Duodenal mucosa (tissue), 2 donors: ENCODE data around the gene TMEM116.
"Not testable (repeated sequence)": the region's sequence is repeated elsewhere in the genome, so short reads cannot be mapped to it uniquely, and the experiment has no call there.

Source experiments
- H3K27ac ChIP-seq: one replicate; pipeline ENCODE4 v1.7.0; 2013; ENCODE audit warnings: low read depth, low read length
- H3K27me3 ChIP-seq, 2 donors: one replicate each; pipeline ENCODE4 v1.7.0; 2013; ENCODE audit warnings: low read length in 2 of 2, control low read depth in 1 of 2; ENCODE audit not compliant: insufficient read depth in 2 of 2, control insufficient read depth in 1 of 2
- H3K36me3 ChIP-seq, 2 donors: one replicate each; pipeline ENCODE4 v1.7.0; 2013; ENCODE audit warnings: low read length in 2 of 2, control low read depth in 1 of 2; ENCODE audit not compliant: insufficient read depth in 2 of 2, control insufficient read depth in 1 of 2
- H3K4me1 ChIP-seq, 2 donors: one replicate each; pipeline ENCODE4 v1.7.0; 2013; ENCODE audit warnings: low read length in 2 of 2, control low read depth in 1 of 2; ENCODE audit not compliant: insufficient read depth in 2 of 2, control insufficient read depth in 1 of 2
- H3K4me3 ChIP-seq, 2 donors: one replicate each; pipeline ENCODE4 v1.7.0; 2013; ENCODE audit warnings: low read length in 2 of 2, low read depth in 1 of 2
- H3K9ac ChIP-seq, 2 donors: one replicate each; pipeline ENCODE4 v1.7.0; 2013; ENCODE audit warnings: low read length in 2 of 2, low read depth in 1 of 2
- H3K9me3 ChIP-seq, 2 donors: one replicate each; pipeline ENCODE4 v1.7.0; 2013; ENCODE audit warnings: low read length in 2 of 2, control low read depth in 1 of 2; ENCODE audit not compliant: control insufficient read depth in 1 of 2

The TMEM116 gene

GRCh38 chr12:112009596-112009995, 3.4 kb downstream of the TMEM116 start:
- H3K4me3 ChIP-seq, H3K9me3 ChIP-seq, H3K27me3 ChIP-seq, H3K9ac ChIP-seq, H3K36me3 ChIP-seq, H3K27ac ChIP-seq: not testable (repeated sequence)
- H3K4me1 ChIP-seq: peaks cover 20 to 27% of the 10 kb centered on the region in 2 donors

GRCh38 chr12:112008918-112009317, 4.0 kb downstream of the TMEM116 start:
- Histone ChIP-seq H3K27me3 (no peaks in the 10 kb centered on the region), H3K4me1 (peaks cover 17 to 21% of the 10 kb centered on the region in 2 donors), H3K27ac (no peak overlapping the region), H3K9ac (no peak overlapping the region), H3K4me3 (no peak overlapping the region), H3K9me3 (no peaks in the 10 kb centered on the region), H3K36me3 (no peaks in the 10 kb centered on the region)

- no peak overlapping the region for H3K27ac ChIP-seq
- H3K4me1 ChIP-seq: peaks cover 17 to 21% of the 10 kb centered on the region in 2 donors
- no peaks in the 10 kb centered on the region for H3K9me3 ChIP-seq
These were observed 5.0 kb downstream of the TMEM116 start for GRCh38 chr12:112007945-112008344.

GRCh38 chr12:112005419-112006395, 7.3 kb downstream of the TMEM116 start:
- Histone ChIP-seq H3K9ac (peak overlapping the region in 1 of 2 donors; percentile 30), H3K4me1 (peaks cover 6 to 13% of the 10 kb centered on the region in 2 donors), H3K36me3 (no peaks in the 10 kb centered on the region), H3K9me3 (no peaks in the 10 kb centered on the region), H3K4me3 (peak overlapping the region; percentile 31 to 34), H3K27ac (peak overlapping the region; percentile 1), H3K27me3 (no peaks in the 10 kb centered on the region)

More at GRCh38 chr12:112007945-112008344, 5.0 kb downstream of the TMEM116 start:
- Histone ChIP-seq H3K4me3 (no peak overlapping the region), H3K9ac (no peak overlapping the region), H3K36me3 (no peaks in the 10 kb centered on the region), H3K27me3 (no peaks in the 10 kb centered on the region)

- H3K36me3 ChIP-seq: no peaks in the 10 kb centered on the region
- peaks cover 4 to 13% of the 10 kb centered on the region in 2 donors for H3K4me1 ChIP-seq
- no peak overlapping the region for H3K4me3 ChIP-seq
- H3K27ac ChIP-seq: no peak overlapping the region
- no peaks in the 10 kb centered on the region for H3K9me3 ChIP-seq
- H3K9ac ChIP-seq: no peak overlapping the region
- H3K27me3 ChIP-seq: no peaks in the 10 kb centered on the region
These were observed 8.9 kb downstream of the TMEM116 start for GRCh38 chr12:112004041-112004440.

- Histone ChIP-seq H3K4me1 (peaks cover 4 to 13% of the 10 kb centered on the region in 2 donors), H3K4me3 (peak overlapping the region in 1 of 2 donors; percentile 15), H3K9ac (peak overlapping the region in 1 of 2 donors; percentile 24), H3K27me3 (no peaks in the 10 kb centered on the region), H3K27ac (no peak overlapping the region), H3K9me3 (no peaks in the 10 kb centered on the region), H3K36me3 (no peaks in the 10 kb centered on the region)
These were observed 11.4 kb downstream of the TMEM116 start for GRCh38 chr12:112001576-112001975.

- peaks cover 4 to 8% of the 10 kb centered on the region in 2 donors for H3K4me1 ChIP-seq
These were observed 12.1 kb downstream of the TMEM116 start for GRCh38 chr12:112000820-112001219.

GRCh38 chr12:111999129-111999528, 13.8 kb downstream of the TMEM116 start:
- H3K4me3 ChIP-seq, H3K27ac ChIP-seq, H3K9me3 ChIP-seq, H3K27me3 ChIP-seq, H3K9ac ChIP-seq, H3K36me3 ChIP-seq: not testable (repeated sequence)
- peaks cover 12 to 13% of the 10 kb centered on the region in 2 donors for H3K4me1 ChIP-seq

More at GRCh38 chr12:112000820-112001219, 12.1 kb downstream of the TMEM116 start:
- Histone ChIP-seq H3K9ac (no peak overlapping the region), H3K4me3 (no peak overlapping the region), H3K9me3 (no peaks in the 10 kb centered on the region), H3K27me3 (no peaks in the 10 kb centered on the region), H3K27ac (no peak overlapping the region), H3K36me3 (no peaks in the 10 kb centered on the region)

GRCh38 chr12:111998015-111998414, 14.9 kb downstream of the TMEM116 start:
- no peaks in the 10 kb centered on the region for H3K27me3 ChIP-seq
- no peaks in the 10 kb centered on the region for H3K9me3 ChIP-seq
- no peak overlapping the region for H3K27ac ChIP-seq
- no peak overlapping the region for H3K4me3 ChIP-seq
- no peak overlapping the region for H3K9ac ChIP-seq
- H3K36me3 ChIP-seq: no peaks in the 10 kb centered on the region
- H3K4me1 ChIP-seq: peaks cover 19 to 22% of the 10 kb centered on the region in 2 donors

- H3K27me3 ChIP-seq: no peaks in the 10 kb centered on the region
- peaks cover 19 to 28% of the 10 kb centered on the region in 2 donors for H3K4me1 ChIP-seq
- no peak overlapping the region for H3K9ac ChIP-seq
- H3K4me3 ChIP-seq: no peak overlapping the region
- H3K9me3 ChIP-seq: no peaks in the 10 kb centered on the region
- H3K36me3 ChIP-seq: no peaks in the 10 kb centered on the region
- H3K27ac ChIP-seq: no peak overlapping the region
These were observed 15.7 kb downstream of the TMEM116 start for GRCh38 chr12:111997300-111997699.
